Suprapubic skin (tissue), 4 donors: Measurements from ENCODE around the gene PCDHA1. TPM values are rescaled to one million over a fixed set of nuclear protein-coding genes. Genes with fewer than 3 reads are reported as not detected.
"Not testable (repeated sequence)": the region's sequence is repeated elsewhere in the genome, so short reads cannot be mapped to it uniquely, and the experiment has no call there.

Source experiments
- DNase-seq, 2 donors: peaks; one replicate each; pipeline ENCODE4 v3.0.0-alpha.2; 2019; ENCODE audit warnings: low spot score in 2 of 2
- H3K27ac ChIP-seq: fragments of 200-600 bp; sonication (generic); one replicate; pipeline ENCODE4 v1.5.1; 2019
- H3K27me3 ChIP-seq: fragments of 200-600 bp; sonication (generic); one replicate; pipeline ENCODE4 v1.5.1; 2019
- H3K36me3 ChIP-seq: fragments of 200-600 bp; sonication (generic); one replicate; pipeline ENCODE4 v1.5.1; 2019
- H3K4me1 ChIP-seq: fragments of 200-600 bp; sonication (generic); one replicate; pipeline ENCODE4 v1.5.1; 2019
- H3K4me3 ChIP-seq: fragments of 200-600 bp; sonication (generic); one replicate; pipeline ENCODE4 v1.5.1; 2019; ENCODE audit warnings: mild to moderate bottlenecking
- H3K9me3 ChIP-seq: fragments of 200-600 bp; sonication (generic); one replicate; pipeline ENCODE4 v1.5.1; 2019
- CTCF ChIP-seq, 2 donors: fragments of 200-600 bp in 1 of 2; fragments of 450-650 bp in 1 of 2; sonication (generic) in 1 of 2; IDR thresholded peaks; one replicate each; pipeline ENCODE4 v1.5.1; 2016 to 2019; ENCODE audit warnings: antibody characterized with exemption in 2 of 2, mild to moderate bottlenecking in 1 of 2, moderate library complexity in 1 of 2
- EP300 ChIP-seq: sonication (generic); formaldehyde crosslinking; IDR thresholded peaks from one replicate; pipeline ENCODE4 v1.6.1; 2017; ENCODE audit warnings: antibody characterized with exemption
- POLR2A ChIP-seq, 2 donors: fragments of 450-650 bp; IDR thresholded peaks; one replicate each; pipeline ENCODE4 v1.6.1; 2017; ENCODE audit warnings: antibody characterized with exemption in 2 of 2, mild to moderate bottlenecking in 2 of 2, moderate library complexity in 2 of 2
- POLR2AphosphoS5 ChIP-seq, 3 donors: sonication (generic); formaldehyde crosslinking; IDR thresholded peaks; one replicate each; pipeline ENCODE4 v1.6.1; 2017; ENCODE audit warnings: antibody characterized with exemption in 3 of 3
- WGBS: methylation state at CpG from one replicate; pipeline ENCODE4 v1.1.5; 2018; 5-methylcytosine and 5-hydroxymethylcytosine counted together
- total RNA-seq, 4 donors: library from RNA; depleted of rRNA; stranded (reverse); fragments of >200 nt; gene quantifications; one replicate each; pipeline ENCODE4 v1.1.0, GENCODE V29; 2016

PCDHA1 gene
- total RNA-seq, 4 donors from 2014 or later, result not detected

GRCh38 chr5:140870221-140871201 lies 84.6 kb downstream of the PCDHA1 start:
- 57% methylated on average over 48 of the region's 114 CpGs for WGBS

GRCh38 chr5:140875085-140876065 lies 89.4 kb downstream of the PCDHA1 start, which contains the start of gene PCDHA12:
PCDHA12 (plus strand) TSS chr5:140875308; CDS start chr5:140875473, 165 bp downstream.
- H3K4me1 ChIP-seq, result no peaks in the 10 kb centered on the region
- H3K4me3 ChIP-seq, result no peak within 1 kb of the TSS
- H3K36me3 ChIP-seq, result no peaks in the 10 kb centered on the region
- no peak within 1 kb of the TSS for H3K27ac ChIP-seq
- peaks cover 4% of the 10 kb centered on the region for H3K27me3 ChIP-seq
- DNase-seq, result no peak
- TF ChIP-seq POLR2A (IDR thresholded peaks at IDR 0.05) (no peak), EP300 (no peak), POLR2AphosphoS5 (IDR thresholded peaks at IDR 0.05) (no peak), CTCF (IDR thresholded peaks at IDR 0.05) (no peak)
- WGBS, result 21% methylated on average over 47 of the region's 47 CpGs
- peaks cover 23% of the 10 kb centered on the region for H3K9me3 ChIP-seq

More at GRCh38 chr5:140870221-140871201, 84.6 kb downstream of the PCDHA1 start:
- Histone ChIP-seq H3K4me3 (no peak overlapping the region), H3K4me1 (no peaks in the 10 kb centered on the region), H3K9me3 (peaks cover 19% of the 10 kb centered on the region), H3K27ac (no peak overlapping the region), H3K36me3 (no peaks in the 10 kb centered on the region), H3K27me3 (no peaks in the 10 kb centered on the region)
- no peak for DNase-seq
- TF ChIP-seq EP300 (no peak), POLR2A (IDR thresholded peaks at IDR 0.05) (no peak), CTCF (IDR thresholded peaks at IDR 0.05) (no peak)

- not testable (repeated sequence) for H3K4me1 ChIP-seq, H3K27me3 ChIP-seq, H3K4me3 ChIP-seq, H3K36me3 ChIP-seq, H3K27ac ChIP-seq, DNase-seq
- peaks cover 15% of the 10 kb centered on the region for H3K9me3 ChIP-seq
- WGBS, result 49% methylated on average over 8 of the region's 80 CpGs
Measured at GRCh38 chr5:140876541-140877261, 90.8 kb downstream of the PCDHA1 start.

- Histone ChIP-seq H3K27me3 (peaks cover 4% of the 10 kb centered on the region), H3K36me3 (no peaks in the 10 kb centered on the region), H3K4me1 (no peaks in the 10 kb centered on the region), H3K4me3 (no peak overlapping the region), H3K9me3 (peaks cover 20% of the 10 kb centered on the region), H3K27ac (no peak overlapping the region)
- TF ChIP-seq EP300, result no peak
- TF ChIP-seq POLR2AphosphoS5 (IDR thresholded peaks at IDR 0.05), result no peak
- TF ChIP-seq POLR2A (IDR thresholded peaks at IDR 0.05), result no peak
- no peak for TF ChIP-seq CTCF (IDR thresholded peaks at IDR 0.05)
- 80% methylated on average over 1 of the region's 37 CpGs for WGBS
- no peak for DNase-seq
Measured at GRCh38 chr5:140877262-140877581, 91.3 kb downstream of the PCDHA1 start.

GRCh38 chr5:140881889-140882590 lies 96.1 kb downstream of the PCDHA1 start, which contains the start of gene PCDHA13:
PCDHA13 (plus strand) TSS chr5:140882124; CDS start chr5:140882269, 145 bp downstream.
- 16% methylated on average over 21 of the region's 35 CpGs for WGBS
- Histone ChIP-seq H3K4me3 (no peak within 1 kb of the TSS), H3K36me3 (no peaks in the 10 kb centered on the region)

More at GRCh38 chr5:140881889-140882590, 96.1 kb downstream of the PCDHA1 start, which contains the start of gene PCDHA13:
- TF ChIP-seq POLR2A (IDR thresholded peaks at IDR 0.05) (no peak), CTCF (IDR thresholded peaks at IDR 0.05) (no peak)
- H3K27ac ChIP-seq, result no peak within 1 kb of the TSS
- DNase-seq, result no peak
- H3K4me1 ChIP-seq, result no peaks in the 10 kb centered on the region
- H3K27me3 ChIP-seq, result peaks cover 2% of the 10 kb centered on the region
- H3K9me3 ChIP-seq, result peaks cover 32% of the 10 kb centered on the region
